Measurements from ENCODE around the gene INPP5D.
A peak's percentile ranks its signal among the peaks of the same experiment; 100 is the strongest.

INPP5D gene

DNA sequence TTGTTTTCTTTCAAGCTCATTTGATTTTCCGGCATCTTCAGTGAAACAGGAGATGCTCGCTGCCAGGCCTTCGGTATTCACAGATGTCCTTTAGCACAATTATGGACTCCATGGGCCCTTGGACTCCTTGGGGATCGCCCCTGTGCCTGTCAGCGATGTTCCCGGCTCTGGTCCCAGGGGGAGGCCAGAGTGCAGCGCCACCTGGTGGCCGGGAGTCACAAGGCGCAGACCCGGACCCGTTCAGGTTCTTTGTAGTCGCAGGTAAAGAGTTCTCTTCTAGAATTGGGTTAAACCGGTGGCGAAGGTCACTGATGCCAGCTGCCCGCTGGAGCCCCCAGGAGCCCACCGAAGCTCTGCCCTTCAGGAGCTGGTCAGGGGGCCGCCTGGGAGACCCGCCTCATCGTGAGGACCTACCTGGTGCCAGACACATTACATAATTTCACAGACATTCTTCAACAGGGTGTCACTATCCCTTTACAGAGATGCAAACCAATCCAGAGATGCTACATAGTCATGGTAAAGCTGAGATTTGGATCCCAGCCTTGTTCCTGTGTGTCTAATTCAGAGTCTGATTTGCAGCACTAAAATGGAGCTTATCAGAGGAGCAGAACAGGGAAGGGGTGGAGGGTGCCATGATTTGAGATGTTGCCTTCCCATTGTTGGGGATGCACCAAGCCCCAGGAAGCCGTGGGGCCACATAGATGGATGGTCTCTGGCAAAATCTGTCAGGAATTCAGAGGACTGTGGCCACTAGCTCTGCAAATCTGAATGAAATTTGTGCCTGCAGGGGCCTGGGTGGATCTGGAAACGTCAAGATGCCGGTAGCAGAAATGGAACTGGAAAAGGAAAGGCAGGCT, 6.0 kb upstream of the INPP5D start:
- DNase-seq (ENCODE audit: low read depth in 2 of 2): peak; percentile 27 to 48
- TF ChIP-seq, protein P1, sequence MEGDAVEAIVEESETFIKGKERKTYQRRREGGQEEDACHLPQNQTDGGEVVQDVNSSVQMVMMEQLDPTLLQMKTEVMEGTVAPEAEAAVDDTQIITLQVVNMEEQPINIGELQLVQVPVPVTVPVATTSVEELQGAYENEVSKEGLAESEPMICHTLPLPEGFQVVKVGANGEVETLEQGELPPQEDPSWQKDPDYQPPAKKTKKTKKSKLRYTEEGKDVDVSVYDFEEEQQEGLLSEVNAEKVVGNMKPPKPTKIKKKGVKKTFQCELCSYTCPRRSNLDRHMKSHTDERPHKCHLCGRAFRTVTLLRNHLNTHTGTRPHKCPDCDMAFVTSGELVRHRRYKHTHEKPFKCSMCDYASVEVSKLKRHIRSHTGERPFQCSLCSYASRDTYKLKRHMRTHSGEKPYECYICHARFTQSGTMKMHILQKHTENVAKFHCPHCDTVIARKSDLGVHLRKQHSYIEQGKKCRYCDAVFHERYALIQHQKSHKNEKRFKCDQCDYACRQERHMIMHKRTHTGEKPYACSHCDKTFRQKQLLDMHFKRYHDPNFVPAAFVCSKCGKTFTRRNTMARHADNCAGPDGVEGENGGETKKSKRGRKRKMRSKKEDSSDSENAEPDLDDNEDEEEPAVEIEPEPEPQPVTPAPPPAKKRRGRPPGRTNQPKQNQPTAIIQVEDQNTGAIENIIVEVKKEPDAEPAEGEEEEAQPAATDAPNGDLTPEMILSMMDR (IDR thresholded peaks at IDR 0.05; ENCODE audit: low read depth, low read length): peak; percentile 95
- H3K4me3 ChIP-seq (replicated peaks in 1 of 2; ENCODE audit: low read depth in 2 of 2, low read length in 2 of 2): no peak overlapping the region

DNA sequence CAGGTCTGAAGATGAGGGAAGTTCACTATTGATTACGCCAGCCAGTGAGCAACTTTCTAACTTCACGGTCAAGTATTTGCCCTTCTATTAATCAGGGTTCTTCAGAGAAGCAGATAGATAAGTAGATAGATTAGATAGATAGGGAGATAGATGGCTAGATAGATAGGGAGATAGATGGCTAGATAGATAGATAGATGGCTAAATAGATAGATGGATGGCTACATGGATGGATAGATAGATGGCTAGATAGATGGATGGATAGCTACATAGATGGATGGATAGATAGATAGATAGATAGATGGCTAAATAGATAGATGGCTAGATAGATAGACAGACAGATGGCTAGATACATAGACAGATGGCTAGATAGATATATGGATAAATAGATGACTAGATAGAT, 4.8 kb upstream of the INPP5D start:
- DNase-seq (ENCODE audit: low read depth in 2 of 2): no peak
- H3K4me3 ChIP-seq (replicated peaks in 1 of 2; ENCODE audit: low read depth in 2 of 2, low read length in 2 of 2): no peak overlapping the region
- TF ChIP-seq, protein P1 (IDR thresholded peaks at IDR 0.05; ENCODE audit: low read depth, low read length): no peak

DNA sequence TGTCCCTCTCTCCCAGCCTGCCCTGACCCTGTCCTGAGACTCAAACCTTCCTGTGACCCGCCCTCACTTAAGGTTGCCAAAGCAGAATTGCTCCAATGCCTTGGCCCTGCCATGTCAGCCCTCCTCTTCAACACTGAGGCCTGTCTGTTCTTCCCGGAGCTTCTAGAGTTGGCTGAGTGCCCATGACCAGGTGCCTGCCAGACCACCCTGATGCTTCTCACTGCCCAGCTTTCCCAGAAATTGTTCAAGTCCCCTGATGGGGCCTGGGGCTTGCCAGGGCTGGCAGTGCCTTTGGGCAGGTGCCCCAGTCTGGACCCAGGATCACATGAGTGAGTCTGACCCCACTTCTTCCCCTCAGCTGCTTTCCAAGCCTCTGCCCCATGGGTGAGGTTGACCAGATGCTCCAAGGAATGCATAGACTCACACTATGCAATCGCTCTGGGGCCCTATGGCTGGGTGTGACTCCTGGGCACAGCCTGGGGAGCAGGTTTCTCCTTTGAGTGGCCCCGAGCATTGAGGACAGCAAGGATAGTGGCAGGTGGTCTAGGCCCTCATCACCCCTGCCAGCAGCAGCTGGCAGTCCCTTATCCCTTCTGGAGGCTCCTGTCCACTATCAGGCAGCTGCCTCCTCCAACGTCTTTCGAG, 3.1 kb upstream of the INPP5D start:
- no peak overlapping the region for H3K4me3 ChIP-seq (replicated peaks in 1 of 2; ENCODE audit: low read depth in 2 of 2, low read length in 2 of 2)
- TF ChIP-seq, protein P1 (IDR thresholded peaks at IDR 0.05; ENCODE audit: low read depth, low read length): no peak
- no peak for DNase-seq (ENCODE audit: low read depth in 2 of 2)

DNA sequence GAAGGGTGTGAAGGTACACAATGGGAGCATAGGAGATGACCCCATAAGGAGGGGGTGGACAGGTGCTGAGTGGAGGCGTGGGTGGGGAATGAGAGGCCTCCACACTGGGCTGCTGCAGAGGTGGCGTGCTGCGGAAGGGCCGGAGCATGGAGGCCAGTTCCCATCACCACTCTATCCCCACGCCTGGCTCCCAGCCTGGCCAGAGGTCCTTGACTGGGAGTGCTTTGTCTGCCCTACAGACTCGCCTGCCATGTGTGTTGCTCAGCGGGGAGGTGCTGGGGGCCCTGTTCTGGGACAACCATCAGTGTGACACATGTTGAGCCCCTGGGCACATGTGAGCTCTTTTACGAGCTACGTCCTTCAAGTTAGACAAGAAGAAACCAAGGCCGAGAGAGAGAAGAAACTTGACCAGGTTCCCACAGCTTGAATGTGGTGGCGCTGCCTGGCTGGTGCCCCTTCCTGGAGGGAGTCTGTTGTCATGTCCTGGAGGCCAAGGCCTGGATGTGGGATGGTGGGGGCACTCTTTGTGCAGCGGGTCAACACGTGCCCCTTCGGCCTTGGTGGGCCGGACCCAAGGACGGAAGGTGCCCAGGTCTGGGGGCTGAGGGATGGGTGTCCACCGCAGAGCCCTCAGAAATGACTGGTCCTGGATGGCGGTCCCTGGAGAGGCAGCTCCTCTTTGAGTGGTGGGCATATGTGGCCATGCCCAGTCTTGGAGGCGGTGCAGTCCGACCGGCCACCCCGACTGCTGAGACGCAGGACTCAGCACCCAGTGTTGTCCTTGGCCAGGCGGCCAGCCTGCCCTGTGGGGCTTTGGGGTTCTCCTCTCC, 1.2 kb upstream of the INPP5D start:
- DNase-seq (ENCODE audit: low read depth in 2 of 2): no peak
- H3K4me3 ChIP-seq (replicated peaks in 1 of 2; ENCODE audit: low read depth in 2 of 2, low read length in 2 of 2): no peak overlapping the region
- TF ChIP-seq, protein P1 (IDR thresholded peaks at IDR 0.05; ENCODE audit: low read depth, low read length): no peak

DNA sequence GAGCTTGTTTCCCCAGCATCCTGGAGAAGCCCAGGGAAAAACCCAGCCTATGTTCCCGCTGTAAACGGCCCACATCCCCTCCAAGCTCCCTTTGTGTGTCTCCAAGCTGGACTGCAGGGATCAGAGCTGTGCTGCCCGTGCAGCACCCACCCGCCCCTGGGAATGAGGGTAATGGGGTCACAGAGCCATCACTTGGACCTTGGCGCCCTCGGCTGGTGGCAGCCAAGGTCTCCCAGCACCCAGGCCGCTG, 670 bp upstream of the INPP5D start:
- H3K4me3 ChIP-seq (replicated peaks in 1 of 2; ENCODE audit: low read depth in 2 of 2, low read length in 2 of 2): no peak overlapping the region
- TF ChIP-seq, protein P1 (IDR thresholded peaks at IDR 0.05; ENCODE audit: low read depth, low read length): no peak
- DNase-seq (ENCODE audit: low read depth in 2 of 2): no peak

DNA sequence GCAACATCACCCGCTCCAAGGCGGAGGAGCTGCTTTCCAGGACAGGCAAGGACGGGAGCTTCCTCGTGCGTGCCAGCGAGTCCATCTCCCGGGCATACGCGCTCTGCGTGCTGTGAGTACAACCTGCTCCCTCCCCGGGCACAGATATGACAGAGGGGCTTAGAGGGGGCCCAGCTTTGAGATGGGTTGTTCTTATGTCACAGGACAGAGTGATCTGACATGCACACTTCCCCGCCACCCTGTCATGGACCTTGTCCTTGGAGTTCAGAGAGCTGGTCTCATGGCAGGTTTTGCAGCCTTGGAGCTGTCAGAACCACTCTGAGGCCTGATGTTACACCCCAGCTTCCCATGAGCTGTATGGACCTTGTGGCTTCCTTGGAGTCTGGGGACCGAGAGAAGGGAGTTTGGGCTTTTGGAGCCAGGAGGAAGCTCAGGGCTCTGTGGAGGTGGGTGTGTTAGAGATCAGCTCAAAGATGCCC, 398 bp downstream of the INPP5D start:
- H3K4me3 ChIP-seq (replicated peaks in 1 of 2; ENCODE audit: low read depth in 2 of 2, low read length in 2 of 2): no peak overlapping the region
- no peak for DNase-seq (ENCODE audit: low read depth in 2 of 2)
- TF ChIP-seq, protein P1 (IDR thresholded peaks at IDR 0.05; ENCODE audit: low read depth, low read length): no peak
